PC-9 (cell line): ENCODE results near the gene CNTN1.

Experiments used
- EZH2 ChIP-seq: fragments of 200-600 bp; sonication (generic); IDR thresholded peaks from 2 replicates; pipeline ENCODE4 v1.8.0; 2017; ENCODE audit warnings: antibody characterized with exemption, low read depth
- TF ChIP-seq, protein P1 (sequence below): fragments of 200-600 bp; sonication (generic); conservative IDR thresholded peaks from 2 replicates; pipeline ENCODE4 v1.6.1; 2017; ENCODE audit warnings: mixed run types, antibody characterized with exemption, mild to moderate bottlenecking, moderate library complexity

DNA sequence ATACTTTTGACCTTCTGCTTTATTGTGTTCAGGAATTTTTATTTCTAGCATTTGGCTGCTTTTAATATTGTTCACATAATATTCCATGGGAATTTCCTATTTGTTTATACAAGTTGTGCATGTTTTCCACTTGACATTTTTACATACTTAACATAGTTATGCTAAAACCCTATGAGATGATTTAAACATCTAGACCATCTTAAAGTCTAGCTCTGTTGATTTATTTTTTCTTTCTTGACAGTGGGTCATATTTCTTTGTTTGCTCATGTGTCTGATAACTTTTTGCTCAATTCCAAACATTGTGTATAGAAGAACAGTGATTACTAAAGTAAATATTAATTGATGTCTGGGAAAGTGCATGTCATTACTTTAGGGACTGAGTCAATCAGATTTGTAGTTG, 293.8 kb downstream of the CNTN1 start:
- no peak for TF ChIP-seq EZH2
- TF ChIP-seq, protein P1, sequence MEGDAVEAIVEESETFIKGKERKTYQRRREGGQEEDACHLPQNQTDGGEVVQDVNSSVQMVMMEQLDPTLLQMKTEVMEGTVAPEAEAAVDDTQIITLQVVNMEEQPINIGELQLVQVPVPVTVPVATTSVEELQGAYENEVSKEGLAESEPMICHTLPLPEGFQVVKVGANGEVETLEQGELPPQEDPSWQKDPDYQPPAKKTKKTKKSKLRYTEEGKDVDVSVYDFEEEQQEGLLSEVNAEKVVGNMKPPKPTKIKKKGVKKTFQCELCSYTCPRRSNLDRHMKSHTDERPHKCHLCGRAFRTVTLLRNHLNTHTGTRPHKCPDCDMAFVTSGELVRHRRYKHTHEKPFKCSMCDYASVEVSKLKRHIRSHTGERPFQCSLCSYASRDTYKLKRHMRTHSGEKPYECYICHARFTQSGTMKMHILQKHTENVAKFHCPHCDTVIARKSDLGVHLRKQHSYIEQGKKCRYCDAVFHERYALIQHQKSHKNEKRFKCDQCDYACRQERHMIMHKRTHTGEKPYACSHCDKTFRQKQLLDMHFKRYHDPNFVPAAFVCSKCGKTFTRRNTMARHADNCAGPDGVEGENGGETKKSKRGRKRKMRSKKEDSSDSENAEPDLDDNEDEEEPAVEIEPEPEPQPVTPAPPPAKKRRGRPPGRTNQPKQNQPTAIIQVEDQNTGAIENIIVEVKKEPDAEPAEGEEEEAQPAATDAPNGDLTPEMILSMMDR, result no peak
